Mesenchymal stem cell (in vitro differentiated cells and primary cell): ENCODE data around the gene PDE3B.

ENCODE experiments used
- DNase-seq: peaks from one replicate; pipeline ENCODE4 v3.0.0-alpha.2; 2013
- H2AFZ ChIP-seq: one replicate; pipeline ENCODE4 v1.6.1; 2013; ENCODE audit warnings: low read depth, mild to moderate bottlenecking, control low read depth, inconsistent platforms, low read length, moderate library complexity
- H2AK5ac ChIP-seq: 2 replicates; pipeline ENCODE4 v1.6.1; 2013; ENCODE audit warnings: low read length, moderate library complexity, mild to moderate bottlenecking, inconsistent platforms; ENCODE audit not compliant: severe bottlenecking
- H2BK120ac ChIP-seq: one replicate; pipeline ENCODE4 v1.6.1; 2013; ENCODE audit warnings: low read depth, mild to moderate bottlenecking, inconsistent platforms, low read length, moderate library complexity
- H2BK12ac ChIP-seq, 2 experiments: one replicate each; pipeline ENCODE4 v1.6.1; 2013; ENCODE audit warnings: inconsistent platforms in 2 of 2, low read length in 2 of 2, mild to moderate bottlenecking in 2 of 2, moderate library complexity in 2 of 2, control low read depth in 1 of 2
- H2BK15ac ChIP-seq: one replicate; pipeline ENCODE4 v1.6.1; 2013; ENCODE audit warnings: mild to moderate bottlenecking, low read depth, inconsistent platforms; ENCODE audit not compliant: poor library complexity, severe bottlenecking
- H2BK5ac ChIP-seq: 2 replicates; pipeline ENCODE4 v1.6.1; 2013; ENCODE audit warnings: low read depth, mild to moderate bottlenecking, low read length, control low read depth, inconsistent platforms; ENCODE audit not compliant: poor library complexity, severe bottlenecking
- H3K14ac ChIP-seq, 2 experiments: one replicate each; pipeline ENCODE4 v1.6.1; 2013; ENCODE audit warnings: inconsistent platforms in 2 of 2, low read length in 2 of 2, control low read depth in 1 of 2, mild to moderate bottlenecking in 1 of 2, moderate library complexity in 1 of 2
- H3K18ac ChIP-seq, 2 experiments: one replicate each; pipeline ENCODE4 v1.6.1; 2013; ENCODE audit warnings: inconsistent platforms in 2 of 2, low read length in 2 of 2, control low read depth in 1 of 2, low read depth in 1 of 2, mild to moderate bottlenecking in 1 of 2
- H3K23ac ChIP-seq, 2 experiments: one replicate each; pipeline ENCODE4 v1.6.1; 2013; ENCODE audit warnings: inconsistent platforms in 2 of 2, low read length in 2 of 2, mild to moderate bottlenecking in 2 of 2, moderate library complexity in 2 of 2, control low read depth in 1 of 2
- H3K27ac ChIP-seq: 2 replicates; pipeline ENCODE4 v1.5.1; 2013; ENCODE audit warnings: mild to moderate bottlenecking, moderate library complexity, low read length, control low read depth, inconsistent platforms; ENCODE audit not compliant: poor library complexity, severe bottlenecking
- H3K27me3 ChIP-seq, 2 experiments: 2 replicates each; pipeline versions ENCODE4 v1.6.1 to v1.7.0; 2013; ENCODE audit warnings: low read length in 2 of 2, mild to moderate bottlenecking in 2 of 2, moderate library complexity in 2 of 2, control low read depth in 1 of 2, inconsistent platforms in 1 of 2; ENCODE audit not compliant: control insufficient read depth in 1 of 2, insufficient read depth in 1 of 2
- H3K36me3 ChIP-seq, 2 experiments: 2 replicates each; pipeline versions ENCODE4 v1.6.1 to v1.7.0; 2013; ENCODE audit warnings: low read length in 2 of 2, control low read depth in 1 of 2, inconsistent platforms in 1 of 2, low read depth in 1 of 2, mild to moderate bottlenecking in 1 of 2; ENCODE audit not compliant: insufficient read depth in 2 of 2, control insufficient read depth in 1 of 2
- H3K4ac ChIP-seq, 2 experiments: one replicate each; pipeline ENCODE4 v1.6.1; 2013; ENCODE audit warnings: inconsistent platforms in 2 of 2, low read length in 2 of 2, mild to moderate bottlenecking in 2 of 2, moderate library complexity in 2 of 2, control low read depth in 1 of 2, low read depth in 1 of 2
- H3K4me1 ChIP-seq: 2 replicates; pipeline ENCODE4 v1.6.1; 2013; ENCODE audit warnings: low read depth, low read length, control low read depth; ENCODE audit not compliant: control insufficient read depth, insufficient read depth
- H3K4me2 ChIP-seq: 2 replicates; pipeline ENCODE4 v1.6.1; 2013; ENCODE audit warnings: low read length, mild to moderate bottlenecking, inconsistent platforms; ENCODE audit not compliant: poor library complexity, severe bottlenecking
- H3K4me3 ChIP-seq, 2 experiments: 2 replicates each; pipeline versions ENCODE4 v1.5.1 to v1.7.0; 2013; ENCODE audit warnings: low read length in 2 of 2, mild to moderate bottlenecking in 2 of 2, control low read depth in 1 of 2, low read depth in 1 of 2; ENCODE audit not compliant: insufficient read depth in 1 of 2
- H3K79me1 ChIP-seq: replicated peaks from 2 replicates; pipeline ENCODE4 v1.6.1; 2013; ENCODE audit warnings: mild to moderate bottlenecking, control low read depth, low read length, inconsistent platforms; ENCODE audit not compliant: poor library complexity, severe bottlenecking
- H3K9ac ChIP-seq: 2 replicates; pipeline ENCODE4 v1.7.0; 2013; ENCODE audit warnings: mild to moderate bottlenecking, low read length, moderate library complexity
- H3K9me3 ChIP-seq: 2 replicates; pipeline ENCODE4 v1.7.0; 2013; ENCODE audit warnings: mild to moderate bottlenecking, low read length; ENCODE audit not compliant: control insufficient read depth
- H4K8ac ChIP-seq: one replicate; pipeline ENCODE4 v1.6.1; 2013; ENCODE audit warnings: inconsistent platforms, mild to moderate bottlenecking, low read length, moderate library complexity
- H4K91ac ChIP-seq: one replicate; pipeline ENCODE4 v1.6.1; 2013; ENCODE audit warnings: mild to moderate bottlenecking, low read length, inconsistent platforms
- WGBS: methylation state at CpG from one replicate; pipeline ENCODE4 v1.1.7; 2013; ENCODE audit warnings: mixed read lengths; 5-methylcytosine and 5-hydroxymethylcytosine counted together

PDE3B gene

GRCh38 chr11:14872032-14872431 lies 228.4 kb downstream of the PDE3B start:
- Histone ChIP-seq H4K91ac (no peak overlapping the region), H3K9ac (no peak overlapping the region), H3K79me1 (no peaks in the 10 kb centered on the region), H3K18ac (no peak overlapping the region), H3K27me3 (no peaks in the 10 kb centered on the region), H2BK12ac (no peak overlapping the region), H3K4me2 (no peak overlapping the region), H4K8ac (no peak overlapping the region), H3K23ac (no peak overlapping the region), H2BK15ac (no peak overlapping the region), H3K27ac (no peak overlapping the region), H3K4ac (no peak overlapping the region), H2BK5ac (no peak overlapping the region), H2AFZ (no peak overlapping the region), H3K4me1 (no peaks in the 10 kb centered on the region), H3K36me3 (peaks cover 0 to 11% of the 10 kb centered on the region in 2 experiments), H2AK5ac (no peak overlapping the region), H2BK120ac (no peak overlapping the region), H3K9me3 (no peaks in the 10 kb centered on the region), H3K4me3 (no peak overlapping the region), H3K14ac (no peak overlapping the region)
- no peak for DNase-seq

DNA sequence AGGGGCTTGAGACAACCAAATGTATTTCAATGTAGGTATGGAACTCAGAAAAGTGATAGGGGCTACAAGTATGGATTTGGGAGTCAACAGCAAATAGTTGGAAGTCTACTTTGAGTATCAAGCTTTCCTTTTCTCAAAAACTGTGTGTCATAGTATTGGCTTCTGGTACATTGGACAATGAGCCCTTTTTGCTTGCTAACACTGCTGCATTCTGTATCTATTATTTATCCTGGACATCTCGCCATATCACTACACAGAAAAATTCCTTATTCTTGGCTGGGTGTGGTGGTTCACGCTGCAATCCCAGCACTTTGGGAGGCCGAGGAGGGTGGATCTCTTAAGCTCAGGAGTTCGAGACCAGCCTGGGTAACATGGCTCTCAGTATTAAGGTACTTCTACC lies 230.0 kb downstream of the PDE3B start:
- Histone ChIP-seq H4K8ac (no peak overlapping the region), H3K9ac (no peak overlapping the region), H2AFZ (no peak overlapping the region), H3K4me3 (no peak overlapping the region), H2BK12ac (no peak overlapping the region), H2BK120ac (no peak overlapping the region), H2AK5ac (no peak overlapping the region), H3K18ac (no peak overlapping the region), H3K27me3 (no peaks in the 10 kb centered on the region), H3K23ac (no peak overlapping the region), H3K4me1 (no peaks in the 10 kb centered on the region), H3K4ac (no peak overlapping the region), H3K27ac (no peak overlapping the region), H3K36me3 (peaks cover 0 to 26% of the 10 kb centered on the region in 2 experiments), H2BK15ac (no peak overlapping the region), H3K4me2 (no peak overlapping the region), H3K79me1 (no peaks in the 10 kb centered on the region), H3K9me3 (no peaks in the 10 kb centered on the region), H3K14ac (no peak overlapping the region), H4K91ac (no peak overlapping the region), H2BK5ac (no peak overlapping the region)
- WGBS = 100% methylated on average over 3 of the region's 4 CpGs
- no peak for DNase-seq

GRCh38 chr11:14875163-14875562 lies 231.6 kb downstream of the PDE3B start:
- Histone ChIP-seq H3K4ac (no peak overlapping the region), H3K14ac (no peak overlapping the region), H3K9ac (no peak overlapping the region), H2BK12ac (no peak overlapping the region), H3K4me1 (no peaks in the 10 kb centered on the region), H2BK120ac (no peak overlapping the region), H4K91ac (no peak overlapping the region), H3K9me3 (no peaks in the 10 kb centered on the region), H3K27ac (no peak overlapping the region), H3K27me3 (no peaks in the 10 kb centered on the region), H3K23ac (no peak overlapping the region), H3K18ac (no peak overlapping the region), H3K4me2 (no peak overlapping the region), H2AK5ac (no peak overlapping the region), H3K79me1 (no peaks in the 10 kb centered on the region), H2AFZ (no peak overlapping the region), H4K8ac (no peak overlapping the region), H3K4me3 (no peak overlapping the region), H2BK5ac (no peak overlapping the region), H2BK15ac (no peak overlapping the region), H3K36me3 (peaks cover 0 to 28% of the 10 kb centered on the region in 2 experiments)
- 88% methylated on average over 2 of the region's 5 CpGs for WGBS
- DNase-seq = no peak

GRCh38 chr11:14881576-14882193 lies 238.1 kb downstream of the PDE3B start:
- Histone ChIP-seq H3K79me1 (peaks cover 10% of the 10 kb centered on the region), H3K4me3 (no peak overlapping the region), H2BK120ac (no peak overlapping the region), H3K4me1 (no peaks in the 10 kb centered on the region), H4K91ac (no peak overlapping the region), H3K27me3 (no peaks in the 10 kb centered on the region), H4K8ac (no peak overlapping the region), H2BK15ac (no peak overlapping the region), H2BK12ac (no peak overlapping the region), H3K18ac (no peak overlapping the region), H3K4me2 (no peak overlapping the region), H2AFZ (no peak overlapping the region), H3K27ac (no peak overlapping the region), H3K14ac (no peak overlapping the region), H2AK5ac (no peak overlapping the region), H3K36me3 (peaks cover 0 to 21% of the 10 kb centered on the region in 2 experiments), H3K23ac (no peak overlapping the region), H3K9me3 (no peaks in the 10 kb centered on the region), H3K4ac (no peak overlapping the region), H3K9ac (no peak overlapping the region), H2BK5ac (no peak overlapping the region)
- WGBS = 100% methylated on average over 2 of the region's 2 CpGs
- no peak for DNase-seq
